Measurements from ENCODE around the gene MLC1.

Gene MLC1

DNA sequence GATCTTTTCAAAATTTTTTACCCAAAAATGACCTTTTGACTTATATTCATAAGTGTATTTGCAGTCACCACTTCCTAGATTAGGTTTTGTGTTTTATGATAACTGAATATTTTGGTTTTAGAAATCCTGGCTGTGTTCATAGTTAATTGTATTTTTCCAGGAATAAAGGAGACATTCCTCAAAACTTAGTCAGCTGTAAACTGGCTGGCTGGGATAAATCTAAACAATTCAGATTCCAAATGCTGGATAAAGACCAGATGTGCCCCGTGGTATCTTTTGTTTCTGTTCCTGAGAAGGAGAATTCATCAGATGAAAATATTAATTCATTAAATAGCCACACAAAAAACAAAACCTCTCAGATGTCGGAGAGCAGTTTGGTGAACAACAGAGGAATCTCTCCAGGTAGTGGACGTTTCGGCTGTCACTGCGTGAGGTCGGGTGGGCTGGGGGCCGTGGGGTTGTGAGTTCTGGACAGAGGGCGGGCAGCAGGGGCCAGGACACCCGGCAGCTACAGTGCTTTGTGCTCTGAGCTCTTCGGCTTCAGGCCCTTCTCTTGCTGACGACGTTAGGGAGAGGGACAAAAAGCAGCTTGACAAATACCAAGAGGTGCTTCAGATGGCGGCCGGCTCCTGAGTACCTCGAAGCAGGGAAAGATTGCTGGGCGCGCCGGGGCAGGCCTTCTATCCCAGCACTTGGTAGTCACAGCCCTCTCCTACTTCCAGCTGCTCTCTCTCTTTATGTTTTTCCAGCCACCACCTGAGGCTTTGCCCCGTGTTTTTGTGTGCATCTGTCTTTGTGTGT is 29.2 kb upstream of the MLC1 start:
- Mint-ChIP-seq H3K9me3 (no peaks in the 10 kb centered on the region), H3K4me3 (no peak overlapping the region), H3K4me1 (peaks cover 19% of the 10 kb centered on the region), H3K36me3 (ENCODE audit: low read depth) (no peaks in the 10 kb centered on the region), H3K27me3 (peaks cover 8% of the 10 kb centered on the region), H3K27ac (no peak overlapping the region)
- no peak for DNase-seq
- no peak for ATAC-seq

DNA sequence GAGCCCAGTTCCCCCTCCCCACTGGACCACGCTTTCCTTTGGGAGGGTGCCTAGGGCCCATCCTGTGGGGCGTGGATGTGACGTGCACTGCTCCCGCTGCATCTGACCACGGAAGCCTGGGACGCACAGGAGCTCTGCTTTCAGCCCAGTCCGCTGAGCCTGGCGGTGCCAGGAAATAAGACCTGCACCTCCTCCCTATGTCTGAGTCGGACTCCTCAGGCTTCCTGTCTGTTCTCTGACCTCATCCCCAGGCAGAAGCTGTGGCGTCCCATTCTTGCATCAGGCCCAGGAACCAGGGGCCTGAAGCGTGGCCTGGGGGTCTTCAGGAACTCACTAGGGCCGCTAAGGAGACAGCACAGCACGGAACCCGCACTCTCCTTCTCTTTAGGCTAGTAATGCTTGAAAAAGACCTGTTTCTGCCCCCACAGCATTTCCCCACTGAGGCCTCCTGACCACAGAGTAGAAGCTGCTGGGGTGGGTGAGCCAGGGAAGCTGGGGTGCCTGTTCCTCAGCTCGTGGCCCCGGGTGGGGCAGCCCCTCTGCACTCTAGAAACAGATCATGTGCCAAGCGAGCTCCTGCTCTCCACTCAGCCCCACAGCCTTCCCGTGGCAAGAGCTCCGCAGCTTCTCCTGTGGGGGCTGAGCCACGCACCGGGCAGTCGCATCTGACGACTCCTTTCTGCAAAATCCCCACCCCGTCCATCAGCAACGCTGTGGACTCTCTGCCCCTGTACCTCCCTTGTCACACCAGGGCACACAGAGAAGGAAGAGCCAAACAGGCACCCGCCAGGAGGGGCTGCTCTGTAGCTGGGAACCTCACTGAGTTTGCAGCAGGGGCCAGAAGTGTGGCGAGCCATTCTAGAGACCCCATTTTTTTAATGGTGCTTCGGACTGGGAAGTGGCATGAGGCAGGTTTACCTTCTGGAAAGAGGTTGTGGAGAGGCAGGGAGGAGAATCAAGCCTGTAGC is 27.2 kb upstream of the MLC1 start:
- Mint-ChIP-seq H3K27me3 (peaks cover 10% of the 10 kb centered on the region), H3K27ac (peak overlapping the region; percentile 56), H3K4me3 (peak overlapping the region; percentile 23), H3K36me3 (ENCODE audit: low read depth) (no peaks in the 10 kb centered on the region), H3K9me3 (no peaks in the 10 kb centered on the region), H3K4me1 (peaks cover 19% of the 10 kb centered on the region)
- peak; percentile 84 for ATAC-seq
- peak; percentile 43 for DNase-seq

DNA sequence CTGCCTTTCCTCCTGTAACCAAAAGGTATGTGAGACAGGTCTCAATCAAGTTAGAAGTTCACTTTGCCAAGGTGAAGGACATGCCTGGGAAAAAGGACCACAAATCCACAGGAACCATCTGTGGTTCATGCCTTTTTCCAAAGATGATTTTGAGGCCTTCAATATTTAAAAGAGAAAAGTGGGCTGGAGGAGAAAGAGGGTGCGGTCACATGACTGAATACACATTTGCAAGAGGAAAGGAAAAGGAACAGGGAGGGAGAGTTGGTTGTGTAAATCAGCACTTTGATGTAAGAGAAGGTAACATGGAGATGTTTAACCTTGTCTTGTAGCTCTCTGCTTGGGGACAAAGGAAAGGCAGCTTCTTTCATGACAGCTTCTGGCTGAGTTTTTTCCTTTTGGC is 25.8 kb upstream of the MLC1 start:
- ATAC-seq, result no peak
- Mint-ChIP-seq H3K27me3 (peaks cover 10% of the 10 kb centered on the region), H3K27ac (no peak overlapping the region), H3K36me3 (ENCODE audit: low read depth) (no peaks in the 10 kb centered on the region), H3K9me3 (no peaks in the 10 kb centered on the region), H3K4me1 (peaks cover 19% of the 10 kb centered on the region), H3K4me3 (no peak overlapping the region)
- no peak for DNase-seq

GRCh38 chr22:50107529-50107928 is 22.3 kb upstream of the MLC1 start:
- Mint-ChIP-seq H3K4me3 (no peak overlapping the region), H3K27me3 (peaks cover 5% of the 10 kb centered on the region), H3K27ac (no peak overlapping the region), H3K4me1 (peaks cover 20% of the 10 kb centered on the region), H3K9me3 (no peaks in the 10 kb centered on the region), H3K36me3 (ENCODE audit: low read depth) (no peaks in the 10 kb centered on the region)
- no peak for ATAC-seq
- no peak for DNase-seq

- Mint-ChIP-seq H3K9me3 (no peaks in the 10 kb centered on the region), H3K4me1 (peaks cover 6% of the 10 kb centered on the region), H3K36me3 (ENCODE audit: low read depth) (no peaks in the 10 kb centered on the region), H3K4me3 (peak overlapping the region; percentile 50), H3K27ac (no peak overlapping the region), H3K27me3 (peaks cover 4% of the 10 kb centered on the region)
- DNase-seq, result no peak
- ATAC-seq, result peak; percentile 63
Measured at GRCh38 chr22:50105208-50106100, 20.2 kb upstream of the MLC1 start.

- Mint-ChIP-seq H3K27ac (no peak overlapping the region), H3K27me3 (peaks cover 6% of the 10 kb centered on the region), H3K36me3 (ENCODE audit: low read depth) (no peaks in the 10 kb centered on the region), H3K4me1 (peaks cover 6% of the 10 kb centered on the region), H3K9me3 (no peaks in the 10 kb centered on the region), H3K4me3 (no peak overlapping the region)
- DNase-seq (no peak), ATAC-seq (no peak)
Measured at GRCh38 chr22:50104141-50104544, 18.9 kb upstream of the MLC1 start.

- Mint-ChIP-seq H3K27ac (no peak overlapping the region), H3K4me3 (no peak overlapping the region), H3K4me1 (peaks cover 6% of the 10 kb centered on the region), H3K36me3 (ENCODE audit: low read depth) (no peaks in the 10 kb centered on the region), H3K27me3 (peaks cover 3% of the 10 kb centered on the region), H3K9me3 (no peaks in the 10 kb centered on the region)
- DNase-seq, result no peak
- ATAC-seq, result no peak
Measured at GRCh38 chr22:50102946-50103345, 17.7 kb upstream of the MLC1 start.

DNA sequence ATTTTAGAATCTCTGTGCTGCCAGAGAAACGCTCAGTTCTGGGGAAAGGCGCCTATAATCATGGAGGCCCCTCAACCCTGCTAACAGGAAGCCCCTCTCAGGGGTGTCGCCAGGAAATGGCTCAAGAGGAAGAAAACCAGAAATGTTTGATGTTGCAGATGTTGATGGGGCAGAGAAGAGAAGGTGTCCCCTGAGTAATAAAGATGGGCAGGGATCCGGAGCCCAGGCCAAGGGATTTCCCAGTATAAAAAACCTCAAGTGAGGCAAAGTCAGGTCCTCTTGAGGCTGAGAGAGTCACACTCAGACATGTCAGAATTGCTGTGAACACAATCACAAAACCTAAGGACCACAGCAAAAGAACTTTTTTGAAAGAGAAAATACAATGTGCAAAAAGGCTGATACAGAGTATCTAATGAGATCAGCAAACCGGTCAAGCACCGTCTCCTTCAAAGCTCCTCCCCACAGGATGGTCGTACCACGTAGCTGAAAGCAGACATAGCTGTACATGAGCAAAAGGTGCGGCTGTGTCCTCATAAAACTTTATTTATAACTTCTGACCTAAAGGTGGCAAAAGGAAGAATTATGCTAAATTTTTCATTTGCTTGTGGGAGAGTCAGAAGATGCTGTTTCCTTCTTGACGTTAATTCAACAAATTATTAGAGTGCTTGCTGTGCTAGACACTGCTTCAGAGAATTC is 16.8 kb upstream of the MLC1 start:
- no peak overlapping the region for H3K27ac Mint-ChIP-seq
- ATAC-seq, result no peak

DNA sequence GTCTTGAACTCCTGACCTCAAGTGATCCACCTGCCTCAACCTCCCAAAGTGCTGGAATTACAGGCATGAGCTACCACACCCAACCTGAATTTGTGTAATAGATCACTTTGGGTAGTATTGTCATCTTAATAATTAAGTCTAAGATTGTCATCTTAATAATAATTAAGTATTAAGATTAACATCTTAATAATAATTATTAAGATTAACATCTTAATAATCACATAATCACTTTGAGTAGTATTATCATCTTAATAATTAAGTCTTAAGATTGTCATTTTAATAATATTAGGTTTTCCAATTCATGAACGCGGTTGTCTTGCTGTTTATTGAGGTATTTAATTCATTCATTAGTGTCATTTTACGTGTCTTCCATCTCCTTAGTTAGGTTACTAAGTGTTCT is 12.8 kb upstream of the MLC1 start:
- H3K4me3 Mint-ChIP-seq, result no peak overlapping the region
- H3K4me1 Mint-ChIP-seq, result no peaks in the 10 kb centered on the region
- no peak for DNase-seq
- peaks cover 6% of the 10 kb centered on the region for H3K27me3 Mint-ChIP-seq
- H3K36me3 Mint-ChIP-seq (ENCODE audit: low read depth), result no peaks in the 10 kb centered on the region
- ATAC-seq, result no peak
- no peaks in the 10 kb centered on the region for H3K9me3 Mint-ChIP-seq
- H3K27ac Mint-ChIP-seq, result no peak overlapping the region

More for the DNA sequence above, 16.8 kb upstream of the MLC1 start:
- DNase-seq, result no peak
- no peaks in the 10 kb centered on the region for H3K9me3 Mint-ChIP-seq
- peaks cover 3% of the 10 kb centered on the region for H3K27me3 Mint-ChIP-seq
- H3K4me1 Mint-ChIP-seq, result peaks cover 6% of the 10 kb centered on the region
- no peaks in the 10 kb centered on the region for H3K36me3 Mint-ChIP-seq (ENCODE audit: low read depth)
- H3K4me3 Mint-ChIP-seq, result no peak overlapping the region

- H3K27ac Mint-ChIP-seq, result no peak overlapping the region
- H3K4me3 Mint-ChIP-seq, result no peak overlapping the region
- ATAC-seq (no peak), DNase-seq (no peak)
- no peaks in the 10 kb centered on the region for H3K4me1 Mint-ChIP-seq
- H3K27me3 Mint-ChIP-seq, result peaks cover 13% of the 10 kb centered on the region
- H3K9me3 Mint-ChIP-seq, result no peaks in the 10 kb centered on the region
- no peaks in the 10 kb centered on the region for H3K36me3 Mint-ChIP-seq (ENCODE audit: low read depth)
Measured at GRCh38 chr22:50092342-50092741, 7.1 kb upstream of the MLC1 start.

- no peak overlapping the region for H3K4me3 Mint-ChIP-seq
- no peak for DNase-seq
- no peak overlapping the region for H3K27ac Mint-ChIP-seq
Measured at GRCh38 chr22:50091092-50091768, 6.0 kb upstream of the MLC1 start.

DNA sequence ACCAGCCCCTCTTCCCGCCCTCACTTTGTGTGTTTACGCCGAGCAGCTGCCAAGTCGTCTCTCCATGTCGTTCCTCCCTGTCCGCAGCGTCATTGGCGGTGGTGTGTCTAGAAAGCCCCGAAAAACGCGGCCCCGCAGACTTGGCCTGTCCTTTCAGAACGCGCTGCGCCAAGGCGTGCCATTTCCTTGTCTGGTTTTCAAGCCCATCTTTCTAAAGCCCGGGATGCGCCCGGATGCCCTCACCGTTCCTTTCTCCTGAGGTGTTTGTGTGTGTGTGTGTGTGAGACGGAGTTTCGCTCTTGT is 5.1 kb upstream of the MLC1 start:
- Mint-ChIP-seq H3K9me3 (no peaks in the 10 kb centered on the region), H3K36me3 (ENCODE audit: low read depth) (peaks cover 5% of the 10 kb centered on the region), H3K27ac (no peak overlapping the region), H3K27me3 (peaks cover 17% of the 10 kb centered on the region), H3K4me1 (no peaks in the 10 kb centered on the region), H3K4me3 (no peak overlapping the region)
- ATAC-seq, result no peak
- DNase-seq, result no peak

More at GRCh38 chr22:50091092-50091768, 6.0 kb upstream of the MLC1 start:
- no peaks in the 10 kb centered on the region for H3K9me3 Mint-ChIP-seq
- peaks cover 19% of the 10 kb centered on the region for H3K27me3 Mint-ChIP-seq
- peaks cover 5% of the 10 kb centered on the region for H3K36me3 Mint-ChIP-seq (ENCODE audit: low read depth)
- ATAC-seq, result no peak
- H3K4me1 Mint-ChIP-seq, result no peaks in the 10 kb centered on the region

DNA sequence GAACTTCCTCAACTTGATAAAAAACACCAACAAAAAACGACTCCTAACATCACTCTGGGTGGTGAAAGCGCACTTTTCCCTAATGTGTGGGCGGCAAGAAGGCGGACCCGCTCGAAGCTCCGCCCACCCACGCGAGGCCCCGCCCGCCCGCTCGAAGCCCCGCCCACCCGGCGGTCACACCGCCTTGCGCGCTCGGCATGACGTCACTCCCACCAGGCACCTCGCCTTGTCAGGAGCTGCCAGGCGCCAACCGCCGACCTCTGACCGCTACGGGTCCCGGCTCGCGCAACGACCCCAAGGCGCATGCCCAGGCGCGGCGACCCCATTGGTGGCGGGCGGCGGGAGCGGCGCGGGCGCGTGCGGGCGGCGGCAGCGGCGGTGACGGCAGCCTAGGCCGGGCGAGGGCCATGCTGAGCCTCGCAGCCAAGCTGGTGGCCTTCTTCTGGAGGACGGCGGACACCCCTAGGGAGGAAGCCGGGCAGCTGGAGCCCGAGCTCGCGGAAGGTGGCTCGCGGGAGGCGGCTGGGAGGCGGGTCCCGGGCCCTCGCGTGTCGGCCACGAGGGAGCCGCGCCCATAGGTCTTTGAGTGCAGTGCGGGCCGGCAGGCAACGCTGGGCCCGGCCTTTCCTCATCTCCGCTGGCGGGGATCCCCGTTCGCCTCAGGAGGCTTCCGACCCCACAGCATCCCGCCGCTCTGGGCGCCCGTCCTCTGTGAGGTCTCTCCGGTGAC is 4.6 kb upstream of the MLC1 start, which contains the start of gene MOV10L1:
MOV10L1 (plus strand) TSS at position 325 of the 730 bp plus-strand sequence; CDS start at position 408, 83 bp downstream.
- no peak within 1 kb of the TSS for H3K27ac Mint-ChIP-seq
- H3K4me3 Mint-ChIP-seq, result no peak within 1 kb of the TSS
- ATAC-seq (no peak), DNase-seq (peak; percentile 30)
- H3K27me3 Mint-ChIP-seq, result peaks cover 17% of the 10 kb centered on the region
- peaks cover 5% of the 10 kb centered on the region for H3K36me3 Mint-ChIP-seq (ENCODE audit: low read depth)
- no peaks in the 10 kb centered on the region for H3K9me3 Mint-ChIP-seq
- no peaks in the 10 kb centered on the region for H3K4me1 Mint-ChIP-seq
